OCI-LY7 (cell line): ENCODE measurements around the gene C14orf93. TPM values are rescaled to one million over a fixed set of nuclear protein-coding genes. Genes with fewer than 3 reads are reported as not detected.

Experiments
- BruUV-seq: library from RNA; stranded (reverse); fragments of 400-500 nt; replicated peaks from 2 replicates; lab custom pipeline; 2021; lab: Mats Ljungman, UMichigan
- CTCF ChIA-PET: fragments of 300-600 bp; sonication (Branson Sonifier 250); formaldehyde crosslinking; loops from one replicate; lab custom pipeline; 2022; ENCODE audit warnings: antibody characterized with exemption; ENCODE audit not compliant: unreplicated experiment; lab: Charles Lee
- POLR2A ChIA-PET: fragments of 300-600 bp; sonication (Branson Sonifier 250); formaldehyde crosslinking; loops from one replicate; lab custom pipeline; 2022; ENCODE audit warnings: antibody characterized with exemption; lab: Charles Lee
- DNase-seq: peaks from one replicate; pipeline ENCODE4 v3.0.0-alpha.2; 2015; ENCODE audit warnings: low spot score
- H2AFZ ChIP-seq: fragments of 200-600 bp; sonication (generic), shearing (Covaris generic); 2 replicates; pipeline ENCODE4 v1.6.1; 2014; ENCODE audit warnings: mild to moderate bottlenecking, antibody characterized with exemption, low read length, moderate library complexity
- H3K27ac ChIP-seq: fragments of 200-600 bp; sonication (generic); 2 replicates; pipeline ENCODE4 v1.5.1; 2014; ENCODE audit warnings: mixed run types, low read depth, mild to moderate bottlenecking, moderate library complexity, low read length, inconsistent platforms; ENCODE audit not compliant: poor library complexity, severe bottlenecking
- H3K36me3 ChIP-seq: fragments of 200-600 bp; sonication (generic); 2 replicates; pipeline ENCODE4 v1.6.1; 2014; ENCODE audit warnings: mild to moderate bottlenecking, antibody characterized with exemption, low read length, moderate library complexity, mixed read lengths; ENCODE audit not compliant: insufficient read depth
- H3K4me1 ChIP-seq: fragments of 200-600 bp; sonication (generic); 2 replicates; pipeline ENCODE4 v1.5.1; 2014; ENCODE audit warnings: mild to moderate bottlenecking, low read length; ENCODE audit not compliant: insufficient read depth, poor library complexity, severe bottlenecking
- H3K4me2 ChIP-seq: fragments of 200-600 bp; sonication (generic); 2 replicates; pipeline ENCODE4 v1.6.1; 2014; ENCODE audit warnings: mild to moderate bottlenecking, low read length
- H3K4me3 ChIP-seq: fragments of 200-600 bp; sonication (generic); 2 replicates; pipeline ENCODE4 v1.5.1; 2014; ENCODE audit warnings: mild to moderate bottlenecking, low read depth, low read length; ENCODE audit not compliant: poor library complexity, severe bottlenecking
- H3K79me2 ChIP-seq: fragments of 200-600 bp; sonication (generic); 2 replicates; pipeline ENCODE4 v1.6.1; 2016; ENCODE audit warnings: low read depth, mild to moderate bottlenecking, low read length, moderate library complexity, mixed read lengths; ENCODE audit not compliant: insufficient read depth
- H3K9me2 ChIP-seq: fragments of 200-600 bp; sonication (generic); 2 replicates; pipeline ENCODE4 v1.6.1; 2016; ENCODE audit warnings: mild to moderate bottlenecking, low read length, mixed read lengths; ENCODE audit not compliant: insufficient read depth
- H3K9me3 ChIP-seq: fragments of 200-600 bp; sonication (generic); 2 replicates; pipeline ENCODE4 v1.6.1; 2014; ENCODE audit warnings: mild to moderate bottlenecking, mixed run types, low read length, mixed read lengths
- H4K20me1 ChIP-seq: fragments of 200-600 bp; sonication (generic); 2 replicates; pipeline ENCODE4 v1.6.1; 2014; ENCODE audit warnings: mild to moderate bottlenecking, antibody characterized with exemption, low read length, moderate library complexity, mixed read lengths; ENCODE audit not compliant: insufficient read depth
- CTCF ChIP-seq: fragments of 200-600 bp; sonication (generic); conservative IDR thresholded peaks from 2 replicates; pipeline ENCODE4 v1.5.1; 2014; ENCODE audit warnings: mild to moderate bottlenecking, antibody characterized with exemption, low read length, moderate library complexity, mixed read lengths
- EZH2phosphoT487 ChIP-seq: fragments of 200-600 bp; sonication (generic); IDR thresholded peaks from 2 replicates; pipeline ENCODE4 v1.6.1; 2018; ENCODE audit warnings: low read depth, borderline replicate concordance, mild to moderate bottlenecking, mixed run types, antibody characterized with exemption, low read length, moderate library complexity, mixed read lengths
- intact Hi-C: fragments of 100-400 bp; cut with micrococcal nuclease; formaldehyde crosslinking; loops from one replicate; pipeline ENCODE4 v1.10.0; 2022; ENCODE audit not compliant: unreplicated experiment
- total RNA-seq, 2 experiments: library from RNA; depleted of rRNA in 1 of 2; stranded (reverse); fragments of >200 nt in 1 of 2; shearing (Covaris generic) in 1 of 2; gene quantifications; 2 replicates each; pipeline ENCODE4 v1.2.3, GENCODE V29; 2014 to 2022

Gene C14orf93
- total RNA-seq, 2 experiments from 2014 or later = 15.2 to 17.9 TPM

GRCh38 chr14:23043754-23044153, 33.8 kb upstream of the C14orf93 start:
- Histone ChIP-seq H3K9me3 (no peaks in the 10 kb centered on the region), H3K4me3 (no peak overlapping the region), H3K27ac (no peak overlapping the region), H3K4me2 (no peak overlapping the region), H3K9me2 (no peaks in the 10 kb centered on the region), H3K79me2 (no peaks in the 10 kb centered on the region), H2AFZ (no peak overlapping the region), H3K4me1 (no peaks in the 10 kb centered on the region), H3K36me3 (no peaks in the 10 kb centered on the region), H4K20me1 (no peaks in the 10 kb centered on the region)
- no TSS peak for BruUV-seq
- TF ChIP-seq EZH2phosphoT487 (no peak), CTCF (no peak)
- no peak for DNase-seq
- intact Hi-C loops = no loop called here
- POLR2A ChIA-PET = interaction anchor here (1.5 kb wide), 1 partner anchor 10 kb away, joined by 3 read pairs; no protein-coding TSS in a partner anchor
- CTCF ChIA-PET = no interaction called here

GRCh38 chr14:23043145-23043544, 33.2 kb upstream of the C14orf93 start:
- Histone ChIP-seq H4K20me1 (no peaks in the 10 kb centered on the region), H3K4me1 (no peaks in the 10 kb centered on the region), H3K79me2 (no peaks in the 10 kb centered on the region), H3K4me2 (no peak overlapping the region), H3K9me3 (no peaks in the 10 kb centered on the region), H3K4me3 (no peak overlapping the region), H3K27ac (no peak overlapping the region), H3K36me3 (no peaks in the 10 kb centered on the region), H3K9me2 (no peaks in the 10 kb centered on the region), H2AFZ (no peak overlapping the region)
- BruUV-seq = no TSS peak
- DNase-seq = no peak
- POLR2A ChIA-PET = interaction anchor here (1.5 kb wide), 1 partner anchor 9 kb away, joined by 3 read pairs; no protein-coding TSS in a partner anchor
- CTCF ChIA-PET = no interaction called here
- intact Hi-C loops = no loop called here
- no peak for TF ChIP-seq EZH2phosphoT487
- no peak for TF ChIP-seq CTCF

- Histone ChIP-seq H3K36me3 (no peaks in the 10 kb centered on the region), H3K27ac (no peak within 1 kb of the TSS), H4K20me1 (no peaks in the 10 kb centered on the region), H2AFZ (no peak within 1 kb of the TSS), H3K79me2 (no peaks in the 10 kb centered on the region), H3K9me2 (no peaks in the 10 kb centered on the region), H3K4me1 (no peaks in the 10 kb centered on the region), H3K4me2 (no peak within 1 kb of the TSS), H3K4me3 (no peak within 1 kb of the TSS), H3K9me3 (no peaks in the 10 kb centered on the region)
- POLR2A ChIA-PET = no interaction called here
- no TSS peak for BruUV-seq
- no peak for DNase-seq
- TF ChIP-seq CTCF (no peak), EZH2phosphoT487 (no peak)
- CTCF ChIA-PET = no interaction called here
- intact Hi-C loops = no loop called here
These were observed 32.4 kb upstream of the C14orf93 start, which contains the start of gene PSMB11 for GRCh38 chr14:23042162-23042965. Gene PSMB11 (plus strand): TSS chr14:23042212. CDS start chr14:23042226, 14 bp downstream.
